Measurements from ENCODE around the gene GPALPP1. TPM values are rescaled to one million over a fixed set of nuclear protein-coding genes. Genes with fewer than 3 reads are reported as not detected.

GPALPP1 gene
- polyA plus RNA-seq, 1 of the 3 experiments (the other 2 are of a cell fraction): 11.7 TPM

GRCh38 chr13:45040622-45041021 is 51.3 kb downstream of the GPALPP1 start (continued):
- no peak for TF ChIP-seq FOXJ3 (CRISPR knock-in tag; IDR thresholded peaks at IDR 0.05)

GRCh38 chr13:45042539-45042938 is 53.2 kb downstream of the GPALPP1 start:
- ChIA-PET POLR2A (no interaction called here), CTCF (interaction anchor here (0.9 to 3.6 kb wide), 5 partner anchors 29 to 269 kb away, joined by 3 to 13 read pairs (median 4); no protein-coding TSS in a partner anchor)
- TF ChIP-seq MEF2A (IDR thresholded peaks at IDR 0.05; ENCODE audit: borderline replicate concordance, low read depth) (no peak), USF1 (IDR thresholded peaks at IDR 0.05; ENCODE audit: borderline replicate concordance, low read depth) (no peak), TEAD4 (IDR thresholded peaks at IDR 0.05; ENCODE audit: borderline replicate concordance, insufficient read depth) (no peak), GABPA (IDR thresholded peaks at IDR 0.05; ENCODE audit: low read depth) (no peak), IRF3 (IDR thresholded peaks at IDR 0.05; ENCODE audit: low read depth, low read length) (no peak), SIN3A (IDR thresholded peaks at IDR 0.05; ENCODE audit: borderline replicate concordance, low read depth, low read length) (no peak), FOXJ3 (CRISPR knock-in tag; IDR thresholded peaks at IDR 0.05) (no peak), ZBTB33 (IDR thresholded peaks at IDR 0.05; ENCODE audit: borderline replicate concordance, low read depth) (no peak), JUND (IDR thresholded peaks at IDR 0.05) (no peak), NFIC (IDR thresholded peaks at IDR 0.05; ENCODE audit: borderline replicate concordance) (no peak)
- Histone ChIP-seq H3K9me2 (no peaks in the 10 kb centered on the region), H3K27ac (ENCODE audit: low read depth in 2 of 2, low read length in 1 of 2) (no peak overlapping the region), H3K79me2 (ENCODE audit: insufficient read depth) (no peaks in the 10 kb centered on the region), H3K4me1 (ENCODE audit: control insufficient read depth in 1 of 2, insufficient read depth in 2 of 2, low read depth in 1 of 2, low read length in 1 of 2) (peaks cover 0 to 1% of the 10 kb centered on the region in 2 experiments; a peak in 1 of 4 replicates), H2AFZ (ENCODE audit: low read depth) (no peak overlapping the region), H3K36me3 (replicated peaks in 1 of 2; ENCODE audit: control insufficient read depth in 1 of 2, insufficient read depth in 2 of 2, low read length in 1 of 2) (no peaks in the 10 kb centered on the region), H4K20me1 (ENCODE audit: insufficient read depth) (no peaks in the 10 kb centered on the region), H3K9me3 (no peaks in the 10 kb centered on the region), H3K4me3 (ENCODE audit: low read depth in 2 of 2, low read length in 1 of 2) (no peak overlapping the region), H3K27me3 (ENCODE audit: insufficient read depth) (no peaks in the 10 kb centered on the region), H3K4me2 (no peak overlapping the region), H3F3A (replicated peaks; ENCODE audit: insufficient read depth) (peaks cover 3% of the 10 kb centered on the region), H3K9ac (no peak overlapping the region)
- DNase-seq: no peak
- 85% methylated on average over 3 of the region's 3 CpGs for WGBS (ENCODE audit: low lambda C conversion rate)

- ChIA-PET POLR2A (interaction anchor here (0.8 kb wide), 1 partner anchor 235 kb away, joined by 4 read pairs; no protein-coding TSS in a partner anchor), CTCF (interaction anchor here (0.6 to 5.8 kb wide), 47 partner anchors 10 to 1141 kb away, joined by 3 to 78 read pairs (median 5); partner anchors contain the start of genes GTF2F2 and TPT1)
- DNase-seq: no peak
- Histone ChIP-seq H3K9me3 (no peaks in the 10 kb centered on the region), H3K36me3 (replicated peaks in 1 of 2; ENCODE audit: control insufficient read depth in 1 of 2, insufficient read depth in 2 of 2, low read length in 1 of 2) (no peaks in the 10 kb centered on the region), H3K9ac (no peak overlapping the region), H3K4me1 (ENCODE audit: control insufficient read depth in 1 of 2, insufficient read depth in 2 of 2, low read depth in 1 of 2, low read length in 1 of 2) (peaks cover 0 to 7% of the 10 kb centered on the region in 2 experiments; a peak in 1 of 4 replicates), H4K20me1 (ENCODE audit: insufficient read depth) (no peaks in the 10 kb centered on the region), H3K27ac (ENCODE audit: low read depth in 2 of 2, low read length in 1 of 2) (no peak overlapping the region), H3K9me2 (no peaks in the 10 kb centered on the region), H2AFZ (ENCODE audit: low read depth) (peak overlapping the region; percentile 95), H3K27me3 (ENCODE audit: insufficient read depth) (no peaks in the 10 kb centered on the region), H3K4me3 (ENCODE audit: low read depth in 2 of 2, low read length in 1 of 2) (peak overlapping the region; percentile 40 to 48), H3K4me2 (peak overlapping the region; percentile 76), H3F3A (replicated peaks; ENCODE audit: insufficient read depth) (peaks cover 3% of the 10 kb centered on the region), H3K79me2 (ENCODE audit: insufficient read depth) (no peaks in the 10 kb centered on the region)
- 84% methylated on average over 4 of the region's 4 CpGs for WGBS (ENCODE audit: low lambda C conversion rate)
- TF ChIP-seq GATA2 (CRISPR knock-in tag; IDR thresholded peaks at IDR 0.05) (no peak), NRF1 (IDR thresholded peaks at IDR 0.05; ENCODE audit: low read depth, low read length) (no peak)
Observed at GRCh38 chr13:45046445-45046844, 57.1 kb downstream of the GPALPP1 start.
